Brain microvascular endothelial cell (primary cell): ENCODE measurements around the gene GALNT14.

Experiments
- DNase-seq: peaks from one replicate; pipeline ENCODE4 v3.0.0-alpha.2; 2020
- H3K27ac ChIP-seq: fragments of 250-450 bp; sonication (Bioruptor Pico); 2 replicates; pipeline ENCODE4 v1.5.1; 2020; ENCODE audit warnings: mild to moderate bottlenecking, moderate library complexity
- H3K27me3 ChIP-seq: fragments of 250-450 bp; sonication (Bioruptor Pico); replicated peaks from 2 replicates; pipeline ENCODE4 v1.5.1; 2020; ENCODE audit warnings: mild to moderate bottlenecking
- H3K36me3 ChIP-seq: fragments of 250-450 bp; sonication (Bioruptor Pico); replicated peaks from 2 replicates; pipeline ENCODE4 v1.5.1; 2020; ENCODE audit warnings: mild to moderate bottlenecking
- H3K4me3 ChIP-seq: 2 replicates; pipeline ENCODE4 v1.5.1; 2011; ENCODE audit warnings: low read depth, mild to moderate bottlenecking, control low read depth, low read length, moderate library complexity
- CTCF ChIP-seq: IDR thresholded peaks from 2 replicates; pipeline ENCODE4 v1.5.1; 2011; ENCODE audit warnings: low read depth, mild to moderate bottlenecking, moderate library complexity, low read length, control low read depth, inconsistent platforms; ENCODE audit errors: missing control alignments
- in situ Hi-C: cut with HindIII; loops from 2 replicates; pipeline ENCODE4 v1.10.0; 2017; ENCODE audit warnings: low sequenced_read_pairs, low pct_ligation_motif_present

Gene GALNT14

GRCh38 chr2:31170071-31170698 is 31.9 kb upstream of the GALNT14 start:
- H3K4me3 ChIP-seq, result no peak overlapping the region
- no peak overlapping the region for H3K27ac ChIP-seq
- peak; percentile 96 for TF ChIP-seq CTCF
- in situ Hi-C loops, result no loop called here
- DNase-seq, result peak; percentile 51
- no peaks in the 10 kb centered on the region for H3K36me3 ChIP-seq
- H3K27me3 ChIP-seq, result no peaks in the 10 kb centered on the region

- peak; percentile 11 for DNase-seq
- Histone ChIP-seq H3K27ac (no peak overlapping the region), H3K27me3 (no peaks in the 10 kb centered on the region), H3K4me3 (no peak overlapping the region), H3K36me3 (no peaks in the 10 kb centered on the region)
- no peak for TF ChIP-seq CTCF
- in situ Hi-C loops, result no loop called here
Observed at GRCh38 chr2:31168291-31168690, 30.1 kb upstream of the GALNT14 start.

- in situ Hi-C loops, result no loop called here
- no peak for TF ChIP-seq CTCF
- Histone ChIP-seq H3K4me3 (no peak overlapping the region), H3K27ac (no peak overlapping the region), H3K27me3 (peaks cover under 1% of the 10 kb centered on the region), H3K36me3 (no peaks in the 10 kb centered on the region)
- no peak for DNase-seq
Observed at GRCh38 chr2:31166925-31167324, 28.7 kb upstream of the GALNT14 start.

- in situ Hi-C loops, result no loop called here
- Histone ChIP-seq H3K27ac (no peak overlapping the region), H3K27me3 (peaks cover 2% of the 10 kb centered on the region), H3K4me3 (no peak overlapping the region), H3K36me3 (no peaks in the 10 kb centered on the region)
- no peak for DNase-seq
- TF ChIP-seq CTCF, result no peak
Observed at GRCh38 chr2:31163011-31163539, 24.8 kb upstream of the GALNT14 start.

GRCh38 chr2:31161637-31162036 is 23.4 kb upstream of the GALNT14 start:
- no peak for DNase-seq
- TF ChIP-seq CTCF, result no peak
- Histone ChIP-seq H3K27me3 (peaks cover 2% of the 10 kb centered on the region), H3K36me3 (no peaks in the 10 kb centered on the region), H3K4me3 (no peak overlapping the region), H3K27ac (no peak overlapping the region)
- in situ Hi-C loops, result no loop called here

GRCh38 chr2:31151501-31151900 is 13.3 kb upstream of the GALNT14 start:
- H3K4me3 ChIP-seq, result no peak overlapping the region
- no peak for DNase-seq
- no peak overlapping the region for H3K27ac ChIP-seq
- H3K27me3 ChIP-seq, result no peaks in the 10 kb centered on the region
- H3K36me3 ChIP-seq, result no peaks in the 10 kb centered on the region
- in situ Hi-C loops, result no loop called here
- TF ChIP-seq CTCF, result peak; percentile 26
